Right lobe of liver (tissue), 6 donors: ENCODE measurements around the gene TIMM8A. TPM values are rescaled to one million over a fixed set of nuclear protein-coding genes. Genes with fewer than 3 reads are reported as not detected.
A peak's percentile ranks its signal among the peaks of the same experiment; 100 is the strongest.

Experiments
- ATAC-seq, 4 donors: fragments of 200-7000 bp; cut with Tn5 transposase; one replicate each; pipeline ENCODE4 v1.9.1; 2020; ENCODE audit warnings: mild to moderate bottlenecking in 4 of 4, moderate library complexity in 4 of 4
- DNase-seq, 3 donors: peaks; one replicate each; pipeline ENCODE4 v3.0.0-alpha.2; 2020
- H3K27ac ChIP-seq, 3 donors: fragments of 200-600 bp; one replicate each; pipeline ENCODE4 v1.8.0; 2022
- H3K27me3 ChIP-seq, 2 donors: fragments of 200-600 bp; one replicate each; pipeline ENCODE4 v1.8.0; 2022
- H3K36me3 ChIP-seq, 4 donors: fragments of 200-600 bp; sonication (generic) in 1 of 4; one replicate each; pipeline versions ENCODE4 v1.5.1 to v1.8.0; 2017 to 2022; ENCODE audit warnings: control low read depth in 1 of 4
- H3K4me1 ChIP-seq, 4 donors: fragments of 200-600 bp; sonication (generic) in 1 of 4; one replicate each; pipeline versions ENCODE4 v1.5.1 to v1.8.0; 2017 to 2022; ENCODE audit warnings: control low read depth in 1 of 4
- H3K4me3 ChIP-seq, 3 donors: fragments of 200-600 bp; one replicate each; pipeline ENCODE4 v1.8.0; 2022
- H3K9me3 ChIP-seq, 4 donors: fragments of 200-600 bp; sonication (generic) in 1 of 4; one replicate each; pipeline versions ENCODE4 v1.5.1 to v1.8.0; 2017 to 2022; ENCODE audit warnings: control low read depth in 1 of 4
- POLR2A ChIP-seq: fragments of 450-650 bp; IDR thresholded peaks from one replicate; pipeline ENCODE4 v1.6.1; 2017; ENCODE audit warnings: antibody characterized with exemption, mild to moderate bottlenecking
- WGBS: methylation state at CpG from one replicate; pipeline ENCODE4 v1.1.6; 2018; ENCODE audit warnings: low coverage, low lambda C conversion rate; ENCODE audit not compliant: insufficient coverage; ENCODE audit errors: missing lambda C conversion rate; 5-methylcytosine and 5-hydroxymethylcytosine counted together
- intact Hi-C, 2 donors: fragments of 100-400 bp; cut with DNase I; formaldehyde crosslinking; loops; one replicate each; pipeline versions ENCODE4 v1.11.2 to v1.14.1; 2022
- total RNA-seq, 6 experiments: library from RNA; depleted of rRNA in 2 of 6; stranded (reverse); fragments of >200 nt in 2 of 6; fragmentation: NEBNext Ultra II Directional in 3 of 6; extraction: Animal tissue kit (Norgen Biotek cat#: 25700) in 3 of 6; gene quantifications; one replicate each; pipeline versions ENCODE4 v1.1.0 to v1.2.4, GENCODE V29; 2016 to 2023
- TF ChIP-seq, protein P1 (sequence below), 4 donors: fragments of 200-600 bp in 3 of 4; fragments of 450-650 bp in 1 of 4; IDR thresholded peaks; one replicate each; pipeline versions ENCODE4 v1.5.1 to v1.8.0; 2016 to 2022; ENCODE audit warnings: antibody characterized with exemption in 4 of 4, mild to moderate bottlenecking in 2 of 4
- donor health status: DM: no; HTN: yes; CAD: no.
- donor health status: DM: no; HTN: no; CAD: no.
- donor health status: DM: no; HTN: no; CAD: no.
- donor health status: DM: no; HTN: yes; CAD: no.
- donor health status: DM: no; HTN: yes; CAD: no.

TIMM8A gene
- total RNA-seq, 6 experiments from 2014 or later: 8.6 to 23.9 (median 15.7) TPM

DNA sequence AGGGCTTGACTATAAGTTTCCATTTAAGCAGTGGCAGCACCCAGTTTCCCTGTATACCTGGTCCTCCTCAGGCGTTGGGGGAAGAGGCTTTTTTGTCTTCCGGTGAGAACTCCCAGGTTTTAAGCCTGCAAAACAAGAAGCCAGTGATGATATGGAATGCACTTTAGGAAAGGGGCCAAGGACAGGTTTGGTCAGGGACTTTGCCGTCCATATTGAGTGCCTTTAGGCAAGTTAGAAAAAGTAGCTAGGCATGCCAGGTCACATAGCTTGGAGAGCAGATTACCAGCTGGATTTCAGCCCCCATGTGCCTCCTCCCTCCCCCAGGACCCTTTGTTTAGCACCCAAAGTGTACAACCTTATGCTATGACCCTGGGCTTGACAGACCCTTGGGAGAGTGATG, 13.6 kb upstream of the TIMM8A start:
- no peak for ATAC-seq
- Histone ChIP-seq H3K9me3 (no peaks in the 10 kb centered on the region), H3K36me3 (no peaks in the 10 kb centered on the region)

DNA sequence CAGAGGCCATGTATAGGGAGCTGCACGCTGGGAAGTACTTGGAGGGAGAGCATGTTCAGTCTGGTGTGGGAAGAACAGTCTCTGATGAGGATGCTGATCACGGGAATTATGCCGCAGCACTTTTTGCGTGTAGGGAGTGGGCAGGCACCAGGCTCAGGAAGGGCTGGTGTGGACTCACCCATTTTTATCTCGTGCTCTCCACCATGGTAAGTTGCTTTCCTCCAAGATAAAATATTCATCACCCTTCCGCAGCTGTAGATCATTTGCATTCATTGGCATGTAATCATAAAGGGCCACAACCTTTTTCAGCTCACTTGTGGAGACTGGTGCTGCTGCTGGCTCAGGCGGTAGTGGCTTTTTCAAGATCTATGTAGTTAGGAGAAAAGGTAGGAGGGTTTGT, 11.8 kb upstream of the TIMM8A start:
- Histone ChIP-seq H3K4me3 (no peak overlapping the region), H3K9me3 (no peaks in the 10 kb centered on the region), H3K4me1 (no peaks in the 10 kb centered on the region), H3K27me3 (no peaks in the 10 kb centered on the region), H3K36me3 (no peaks in the 10 kb centered on the region), H3K27ac (no peak overlapping the region)
- DNase-seq (no peak), ATAC-seq (no peak)
- TF ChIP-seq, protein P1, sequence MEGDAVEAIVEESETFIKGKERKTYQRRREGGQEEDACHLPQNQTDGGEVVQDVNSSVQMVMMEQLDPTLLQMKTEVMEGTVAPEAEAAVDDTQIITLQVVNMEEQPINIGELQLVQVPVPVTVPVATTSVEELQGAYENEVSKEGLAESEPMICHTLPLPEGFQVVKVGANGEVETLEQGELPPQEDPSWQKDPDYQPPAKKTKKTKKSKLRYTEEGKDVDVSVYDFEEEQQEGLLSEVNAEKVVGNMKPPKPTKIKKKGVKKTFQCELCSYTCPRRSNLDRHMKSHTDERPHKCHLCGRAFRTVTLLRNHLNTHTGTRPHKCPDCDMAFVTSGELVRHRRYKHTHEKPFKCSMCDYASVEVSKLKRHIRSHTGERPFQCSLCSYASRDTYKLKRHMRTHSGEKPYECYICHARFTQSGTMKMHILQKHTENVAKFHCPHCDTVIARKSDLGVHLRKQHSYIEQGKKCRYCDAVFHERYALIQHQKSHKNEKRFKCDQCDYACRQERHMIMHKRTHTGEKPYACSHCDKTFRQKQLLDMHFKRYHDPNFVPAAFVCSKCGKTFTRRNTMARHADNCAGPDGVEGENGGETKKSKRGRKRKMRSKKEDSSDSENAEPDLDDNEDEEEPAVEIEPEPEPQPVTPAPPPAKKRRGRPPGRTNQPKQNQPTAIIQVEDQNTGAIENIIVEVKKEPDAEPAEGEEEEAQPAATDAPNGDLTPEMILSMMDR (IDR thresholded peaks at IDR 0.05): no peak
- no peak for TF ChIP-seq POLR2A
- WGBS: 46% methylated on average over 4 of the region's 7 CpGs
- intact Hi-C loops: no loop called here

More for the DNA sequence above, 13.6 kb upstream of the TIMM8A start:
- Histone ChIP-seq H3K27me3 (no peaks in the 10 kb centered on the region), H3K4me1 (no peaks in the 10 kb centered on the region), H3K27ac (no peak overlapping the region), H3K4me3 (no peak overlapping the region)
- TF ChIP-seq, protein P1 (IDR thresholded peaks at IDR 0.05): no peak
- no peak for TF ChIP-seq POLR2A
- no peak for DNase-seq
- intact Hi-C loops: no loop called here
- WGBS: 32% methylated on average over 2 of the region's 3 CpGs

DNA sequence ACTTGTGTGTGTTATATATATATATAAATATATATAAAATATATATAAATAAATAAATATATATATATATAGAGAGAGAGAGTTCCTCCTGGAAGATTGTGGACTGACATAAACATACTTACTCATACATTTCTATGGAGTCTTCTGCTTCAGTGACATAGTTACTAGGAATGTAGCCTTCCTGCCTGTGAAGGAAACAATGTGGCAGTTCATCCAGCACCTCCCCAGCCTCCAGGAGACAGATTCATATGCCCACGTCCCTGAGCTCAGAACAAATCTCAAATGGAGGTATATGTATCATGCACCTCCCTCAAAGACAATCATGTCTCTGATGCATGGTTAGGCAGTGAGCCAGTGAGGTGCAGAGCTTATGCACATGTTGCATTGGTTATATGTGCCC, 11.4 kb upstream of the TIMM8A start:
- no peak for DNase-seq
- ATAC-seq: no peak
- Histone ChIP-seq H3K27ac (no peak overlapping the region), H3K27me3 (no peaks in the 10 kb centered on the region), H3K9me3 (no peaks in the 10 kb centered on the region), H3K36me3 (no peaks in the 10 kb centered on the region), H3K4me3 (no peak overlapping the region), H3K4me1 (no peaks in the 10 kb centered on the region)
- intact Hi-C loops: no loop called here
- WGBS: 13% methylated on average over 1 of the region's 1 CpG
- TF ChIP-seq, protein P1 (IDR thresholded peaks at IDR 0.05): no peak
- no peak for TF ChIP-seq POLR2A

DNA sequence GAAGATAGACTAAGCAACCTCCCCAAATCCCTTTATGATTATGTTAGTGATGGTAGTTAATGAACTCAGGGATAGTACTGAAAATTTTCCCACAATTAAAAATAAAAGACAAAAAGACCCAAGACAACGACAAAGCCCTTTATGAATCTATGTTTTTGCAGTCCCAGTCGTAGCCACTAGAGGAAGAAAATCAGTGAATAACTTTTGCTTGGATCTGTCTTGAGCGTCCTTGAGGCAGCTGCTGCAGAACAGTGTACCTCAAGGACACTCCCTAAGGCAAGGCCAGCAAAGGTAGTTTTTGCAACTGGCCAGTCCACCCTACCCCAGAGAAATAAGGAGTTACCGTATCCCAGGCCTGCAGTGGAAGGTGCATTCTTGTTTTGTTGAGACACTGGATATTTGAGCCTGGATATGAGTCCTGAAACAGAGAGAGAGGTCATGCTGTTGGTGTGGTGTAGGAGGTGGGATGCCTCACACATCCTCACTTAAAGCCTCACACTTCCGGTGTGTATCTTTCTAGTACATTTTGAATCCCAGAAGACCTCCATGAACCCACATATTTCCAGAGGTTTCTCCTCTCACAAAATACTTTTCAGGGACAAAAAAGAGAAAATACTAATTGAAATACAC, 8.7 kb upstream of the TIMM8A start:
- no peak for ATAC-seq
- 57% methylated on average over 5 of the region's 5 CpGs for WGBS

More for the DNA sequence above, 8.7 kb upstream of the TIMM8A start:
- no peak for DNase-seq
- H3K36me3 ChIP-seq: no peaks in the 10 kb centered on the region
- H3K9me3 ChIP-seq: no peaks in the 10 kb centered on the region
- no peak for TF ChIP-seq POLR2A
- TF ChIP-seq, protein P1 (IDR thresholded peaks at IDR 0.05): peak in 2 of 4 donors; percentile 21 to 26
- no peaks in the 10 kb centered on the region for H3K4me1 ChIP-seq
- H3K4me3 ChIP-seq: no peak overlapping the region
- no peak overlapping the region for H3K27ac ChIP-seq
- no peaks in the 10 kb centered on the region for H3K27me3 ChIP-seq
- intact Hi-C loops: no loop called here
